HCT116 (cell line): Measurements from ENCODE around the gene LSMEM2. TPM values are rescaled to one million over a fixed set of nuclear protein-coding genes. Genes with fewer than 3 reads are reported as not detected.

Experiments
- ATAC-seq: fragments of 200-7000 bp; cut with Tn5 transposase; 2 replicates; pipeline ENCODE4 v1.9.1; 2020; ENCODE audit warnings: mild to moderate bottlenecking, moderate library complexity
- BruUV-seq: library from RNA; stranded (reverse); fragments of 400-500 nt; replicated peaks from 2 replicates; lab custom pipeline; 2021; lab: Mats Ljungman, UMichigan
- CTCF ChIA-PET: fragments of 300-600 bp; sonication (Branson Sonifier 250); formaldehyde crosslinking; loops from one replicate; lab custom pipeline; 2021; ENCODE audit warnings: antibody characterized with exemption; lab: Charles Lee
- POLR2A ChIA-PET: fragments of 300-600, 350-600 bp; sonication (Branson Sonifier 250); formaldehyde crosslinking; loops from one replicate; lab custom pipeline; 2021; ENCODE audit warnings: antibody characterized with exemption; lab: Charles Lee
- RAD21 ChIA-PET, 2 experiments: fragments of 300-600 bp; sonication (Branson Sonifier 250); formaldehyde crosslinking; loops; one replicate each; lab custom pipeline; 2023; ENCODE audit warnings: low total read pairs in 2 of 2; ENCODE audit not compliant: uncharacterized antibody in 2 of 2, unreplicated experiment in 2 of 2, low non-redundant PET in 1 of 2; lab: Charles Lee
- DNase-seq: peaks from one replicate; pipeline ENCODE4 v3.0.0-alpha.2; 2010; ENCODE audit warnings: low read depth, low spot score
- H2AFZ ChIP-seq: fragments of 200-600 bp; shearing (Covaris generic), sonication (generic); 2 replicates; pipeline ENCODE4 v1.6.1; 2017; ENCODE audit warnings: low read depth, mixed run types, mixed read lengths, antibody characterized with exemption, low read length; ENCODE audit not compliant: poor library complexity, severe bottlenecking
- H3K27ac ChIP-seq: 2 replicates; pipeline ENCODE4 v1.5.1; 2012; ENCODE audit warnings: low read depth, low read length
- H3K27me3 ChIP-seq: fragments of 200-600 bp; sonication (generic); 2 replicates; pipeline ENCODE4 v1.6.1; 2016; ENCODE audit warnings: mixed run types, low read length, mixed read lengths; ENCODE audit not compliant: insufficient read depth
- H3K36me3 ChIP-seq, 2 experiments: fragments of 200-500 bp in 1 of 2; fragments of 200-600 bp in 1 of 2; sonication (Bioruptor generic) in 1 of 2; sonication (generic) in 1 of 2; 2 replicates each; pipeline versions ENCODE4 v1.5.1 to v1.6.1; 2014 to 2016; ENCODE audit warnings: low read length in 2 of 2, inconsistent platforms in 1 of 2, mixed read lengths in 1 of 2, mixed run types in 1 of 2; ENCODE audit not compliant: insufficient read depth in 2 of 2, control insufficient read depth in 1 of 2
- H3K4me1 ChIP-seq, 2 experiments: fragments of 200-600 bp in 1 of 2; sonication (generic) in 1 of 2; 2 replicates each; pipeline versions ENCODE4 v1.5.1 to v1.6.1; 2012 to 2017; ENCODE audit warnings: low read length in 2 of 2, inconsistent platforms in 1 of 2, mild to moderate bottlenecking in 1 of 2, mixed read lengths in 1 of 2, mixed run types in 1 of 2, moderate library complexity in 1 of 2; ENCODE audit not compliant: insufficient read depth in 2 of 2, control insufficient read depth in 1 of 2
- H3K4me2 ChIP-seq: fragments of 200-600 bp; sonication (generic); 2 replicates; pipeline ENCODE4 v1.6.1; 2017; ENCODE audit warnings: mixed run types, low read length, mixed read lengths
- H3K4me3 ChIP-seq, 2 experiments: fragments of 200-600 bp in 1 of 2; sonication (generic) in 1 of 2; replicated peaks in 1 of 2; 2 replicates each; pipeline ENCODE4 v1.5.1; 2011 to 2016; ENCODE audit warnings: low read length in 2 of 2, control low read depth in 1 of 2, low read depth in 1 of 2, mild to moderate bottlenecking in 1 of 2, mixed read lengths in 1 of 2, mixed run types in 1 of 2
- H3K79me2 ChIP-seq: fragments of 200-600 bp; sonication (generic); 2 replicates; pipeline ENCODE4 v1.6.1; 2017; ENCODE audit warnings: mild to moderate bottlenecking, mixed run types, low read length, moderate library complexity, mixed read lengths; ENCODE audit not compliant: insufficient read depth
- H3K9ac ChIP-seq: fragments of 200-600 bp; sonication (generic); 2 replicates; pipeline ENCODE4 v1.6.1; 2016; ENCODE audit warnings: low read length, mixed read lengths
- H3K9me2 ChIP-seq: fragments of 200-600 bp; sonication (generic), shearing (Covaris generic); 2 replicates; pipeline ENCODE4 v1.6.1; 2017; ENCODE audit warnings: mixed run types, mild to moderate bottlenecking, moderate library complexity; ENCODE audit not compliant: insufficient read depth
- H3K9me3 ChIP-seq, 2 experiments: fragments of 200-500 bp in 1 of 2; fragments of 200-600 bp in 1 of 2; sonication (Bioruptor generic) in 1 of 2; sonication (generic) in 1 of 2; 2 replicates each; pipeline ENCODE4 v1.6.1; 2014 to 2017; ENCODE audit warnings: low read length in 2 of 2, mixed read lengths in 2 of 2, inconsistent platforms in 1 of 2, low read depth in 1 of 2, mild to moderate bottlenecking in 1 of 2, mixed run types in 1 of 2, moderate library complexity in 1 of 2; ENCODE audit not compliant: control insufficient read depth in 1 of 2, insufficient read depth in 1 of 2
- H4K20me1 ChIP-seq: fragments of 200-600 bp; sonication (generic), shearing (Covaris generic); 2 replicates; pipeline ENCODE4 v1.6.1; 2017; ENCODE audit warnings: mixed run types, mild to moderate bottlenecking, moderate library complexity; ENCODE audit not compliant: insufficient read depth
- CBX3 ChIP-seq: IDR thresholded peaks from 2 replicates; pipeline ENCODE4 v1.6.1; 2012; ENCODE audit warnings: low read depth
- CEBPB ChIP-seq: IDR thresholded peaks from 2 replicates; pipeline ENCODE4 v1.6.1; 2012; ENCODE audit warnings: low read depth
- EGR1 ChIP-seq: IDR thresholded peaks from 2 replicates; pipeline ENCODE4 v1.6.1; 2012; ENCODE audit warnings: low read depth
- ELF1 ChIP-seq: IDR thresholded peaks from 2 replicates; pipeline ENCODE4 v1.6.1; 2012; ENCODE audit warnings: low read depth, borderline replicate concordance
- EZH2 ChIP-seq: fragments of 200-600 bp; sonication (generic); IDR thresholded peaks from 2 replicates; pipeline ENCODE4 v1.6.1; 2017; ENCODE audit warnings: antibody characterized with exemption, mixed run types
- EZH2phosphoT487 ChIP-seq: fragments of 200-600 bp; IDR thresholded peaks from 2 replicates; pipeline ENCODE4 v1.6.1; 2018; ENCODE audit warnings: antibody characterized with exemption, borderline replicate concordance
- FOSL1 ChIP-seq: IDR thresholded peaks from 2 replicates; pipeline ENCODE4 v1.6.1; 2012; ENCODE audit warnings: low read depth
- MAX ChIP-seq: IDR thresholded peaks from 2 replicates; pipeline ENCODE4 v1.6.1; 2012
- POLR2A ChIP-seq: IDR thresholded peaks from 2 replicates; pipeline ENCODE4 v1.7.0; 2011; ENCODE audit warnings: borderline replicate concordance; ENCODE audit not compliant: insufficient read depth, insufficient read length; ENCODE audit errors: extremely low read depth
- RAD21 ChIP-seq: IDR thresholded peaks from 2 replicates; pipeline ENCODE4 v1.6.1; 2012; ENCODE audit warnings: low read depth, mild to moderate bottlenecking
- SIN3A ChIP-seq: IDR thresholded peaks from 2 replicates; pipeline ENCODE4 v1.6.1; 2012; ENCODE audit warnings: low read depth
- SRF ChIP-seq: IDR thresholded peaks from 2 replicates; pipeline ENCODE4 v1.6.1; 2012; ENCODE audit warnings: low read depth
- TCF7L2 ChIP-seq: IDR thresholded peaks from 2 replicates; pipeline ENCODE4 v1.7.0; 2011; ENCODE audit warnings: borderline replicate concordance, inconsistent platforms; ENCODE audit not compliant: insufficient read depth, insufficient read length; ENCODE audit errors: extremely low read depth
- YY1 ChIP-seq: IDR thresholded peaks from 2 replicates; pipeline ENCODE4 v1.6.1; 2011; ENCODE audit warnings: low read length, low read depth, moderate library complexity, mild to moderate bottlenecking; ENCODE audit not compliant: insufficient replicate concordance; ENCODE audit errors: extremely low read depth
- ZFX ChIP-seq: fragments of 450-650 bp; IDR thresholded peaks from 2 replicates; pipeline ENCODE4 v1.6.1; 2017
- ZNF274 ChIP-seq: fragments of 200-500 bp; sonication (Bioruptor generic); IDR thresholded peaks from 2 replicates; pipeline ENCODE4 v1.6.1; 2014; ENCODE audit warnings: mild to moderate bottlenecking, low read depth, low read length, inconsistent platforms
- intact Hi-C: fragments of 100-400 bp; cut with micrococcal nuclease; formaldehyde crosslinking; loops from 2 replicates; pipeline ENCODE4 v1.10.0; 2022
- total RNA-seq: library from RNA; stranded (reverse); gene quantifications from one replicate; pipeline ENCODE4 v1.2.1, GENCODE V29; 2021; ENCODE audit not compliant: unreplicated experiment
- TF ChIP-seq, protein P1 (sequence below): IDR thresholded peaks from 2 replicates; pipeline ENCODE4 v1.6.1; 2011; ENCODE audit warnings: mild to moderate bottlenecking, low read length, moderate library complexity; ENCODE audit not compliant: insufficient replicate concordance; ENCODE audit errors: extremely low read depth

LSMEM2 gene
- total RNA-seq, 1 experiment from 2014 or later: not detected

DNA sequence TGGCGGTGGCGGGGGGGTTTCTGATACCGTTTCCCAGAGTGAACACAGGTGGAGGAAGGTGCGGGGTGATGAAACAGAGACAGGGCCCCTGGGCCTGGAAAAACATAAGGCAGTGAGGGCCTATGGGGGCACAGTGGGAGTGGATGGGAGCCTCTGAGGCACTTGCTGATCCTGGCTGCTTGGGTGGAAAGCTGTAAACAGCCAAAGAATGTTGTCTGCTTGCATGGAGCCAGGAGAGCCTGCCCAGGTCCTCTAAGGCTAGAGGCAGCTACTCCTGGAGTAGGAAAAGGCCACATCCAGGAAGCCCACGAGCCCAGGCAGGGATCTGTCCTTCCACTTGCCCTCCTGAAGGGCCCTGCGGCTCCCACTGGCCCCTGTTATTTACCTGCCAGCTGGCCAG, 12.9 kb upstream of the LSMEM2 start:
- intact Hi-C loops: no loop called here
- H3K4me2 ChIP-seq: peak overlapping the region; percentile 80
- POLR2A ChIA-PET: interaction anchor here (1.4 kb wide), 1 partner anchor 19 kb away, joined by 3 read pairs; no protein-coding TSS in a partner anchor

GRCh38 chr3:50266836-50267235, 12.1 kb upstream of the LSMEM2 start:
- Histone ChIP-seq H3K79me2 (no peaks in the 10 kb centered on the region), H4K20me1 (no peaks in the 10 kb centered on the region), H3K27ac (peak overlapping the region; percentile 88; the same call in 1 of the 2 replicates), H3K4me1 (peaks cover 81 to 96% of the 10 kb centered on the region in 2 experiments), H3K4me3 (peak overlapping the region; percentile 56 to 60), H3K9me3 (no peaks in the 10 kb centered on the region), H3K4me2 (peak overlapping the region; percentile 80), H3K9ac (peak overlapping the region; percentile 62), H3K36me3 (no peaks in the 10 kb centered on the region), H3K9me2 (no peaks in the 10 kb centered on the region), H3K27me3 (no peaks in the 10 kb centered on the region), H2AFZ (no peak overlapping the region)
- ATAC-seq (no peak), DNase-seq (no peak)
- intact Hi-C loops: no loop called here
- ChIA-PET CTCF (interaction anchor here (1.0 to 1.6 kb wide), 4 partner anchors 20 to 72 kb away, joined by 3 to 6 read pairs (median 5); partner anchors contain the start of gene GNAI2), RAD21 (no interaction called here), POLR2A (interaction anchor here (1.4 kb wide), 1 partner anchor 20 kb away, joined by 3 read pairs; no protein-coding TSS in a partner anchor)
- TF ChIP-seq, protein P1, sequence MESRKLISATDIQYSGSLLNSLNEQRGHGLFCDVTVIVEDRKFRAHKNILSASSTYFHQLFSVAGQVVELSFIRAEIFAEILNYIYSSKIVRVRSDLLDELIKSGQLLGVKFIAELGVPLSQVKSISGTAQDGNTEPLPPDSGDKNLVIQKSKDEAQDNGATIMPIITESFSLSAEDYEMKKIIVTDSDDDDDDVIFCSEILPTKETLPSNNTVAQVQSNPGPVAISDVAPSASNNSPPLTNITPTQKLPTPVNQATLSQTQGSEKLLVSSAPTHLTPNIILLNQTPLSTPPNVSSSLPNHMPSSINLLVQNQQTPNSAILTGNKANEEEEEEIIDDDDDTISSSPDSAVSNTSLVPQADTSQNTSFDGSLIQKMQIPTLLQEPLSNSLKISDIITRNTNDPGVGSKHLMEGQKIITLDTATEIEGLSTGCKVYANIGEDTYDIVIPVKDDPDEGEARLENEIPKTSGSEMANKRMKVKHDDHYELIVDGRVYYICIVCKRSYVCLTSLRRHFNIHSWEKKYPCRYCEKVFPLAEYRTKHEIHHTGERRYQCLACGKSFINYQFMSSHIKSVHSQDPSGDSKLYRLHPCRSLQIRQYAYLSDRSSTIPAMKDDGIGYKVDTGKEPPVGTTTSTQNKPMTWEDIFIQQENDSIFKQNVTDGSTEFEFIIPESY: no peak
- TF ChIP-seq TCF7L2 (no peak), SIN3A (no peak), ZFX (no peak), ZNF274 (no peak), MAX (no peak), CBX3 (no peak), FOSL1 (no peak), YY1 (no peak), EZH2 (no peak), CEBPB (no peak), EGR1 (no peak), ELF1 (no peak), POLR2A (no peak), SRF (no peak)
- TSS peak; percentile 81 for BruUV-seq

More for the DNA sequence above, 12.9 kb upstream of the LSMEM2 start:
- no peak overlapping the region for H2AFZ ChIP-seq
- no peaks in the 10 kb centered on the region for H3K9me2 ChIP-seq
- H3K27me3 ChIP-seq: no peaks in the 10 kb centered on the region
- DNase-seq (no peak), ATAC-seq (no peak)
- ChIA-PET RAD21 (interaction anchor here in 1 of 2 experiments (0.6 kb wide), 1 partner anchor 61 kb away, joined by 3 read pairs; the partner anchor contains the start of gene SLC38A3), CTCF (interaction anchor here (1.6 kb wide), 1 partner anchor 71 kb away, joined by 6 read pairs; no protein-coding TSS in a partner anchor)
- no TSS peak for BruUV-seq
- peak overlapping the region; percentile 86 for H3K27ac ChIP-seq
- H3K36me3 ChIP-seq: no peaks in the 10 kb centered on the region
- H3K79me2 ChIP-seq: no peaks in the 10 kb centered on the region
- peak overlapping the region in 1 of 2 experiments; percentile 56; a peak in 1 of 4 replicates for H3K4me3 ChIP-seq
- TF ChIP-seq ELF1 (no peak), EZH2phosphoT487 (no peak), ZNF274 (no peak), RAD21 (no peak), SRF (no peak), TCF7L2 (no peak)
- H4K20me1 ChIP-seq: no peaks in the 10 kb centered on the region
- no peaks in the 10 kb centered on the region for H3K9me3 ChIP-seq
- peak overlapping the region; percentile 62 for H3K9ac ChIP-seq
- peaks cover 77 to 97% of the 10 kb centered on the region in 2 experiments for H3K4me1 ChIP-seq
